ENCODE results near the gene LRRC2. TPM values are rescaled to one million over a fixed set of nuclear protein-coding genes. Genes with fewer than 3 reads are reported as not detected.

Gene LRRC2
- polyA plus RNA-seq, 4 donors: 0.22 to 0.66 (median 0.61) TPM; not detected in 1

GRCh38 chr3:46565607-46566039 is 479 bp downstream of the LRRC2 start:
- H3K27me3 ChIP-seq (ENCODE audit: control insufficient read depth in 3 of 3, insufficient read depth in 3 of 3, low read length in 3 of 3): peaks cover 0 to 9% (median 0%) of the 10 kb centered on the region in 3 donors
- H3K4me1 ChIP-seq (ENCODE audit: control insufficient read depth in 3 of 3, insufficient read depth in 2 of 3, low read depth in 1 of 3, low read length in 2 of 3): no peaks in the 10 kb centered on the region
- H3K36me3 ChIP-seq (ENCODE audit: control insufficient read depth in 3 of 3, insufficient read depth in 2 of 3, low read depth in 1 of 3, low read length in 3 of 3): no peaks in the 10 kb centered on the region
- H3K9me3 ChIP-seq (ENCODE audit: control insufficient read depth in 2 of 2, insufficient read depth in 1 of 2, low read depth in 1 of 2, low read length in 1 of 2): peaks cover 0 to 5% of the 10 kb centered on the region in 2 donors
- H3K4me3 ChIP-seq (ENCODE audit: low read depth in 1 of 3, low read length in 3 of 3): peak overlapping the region; percentile 38 to 56 (median 42)
- WGBS, 3 donors: 11 to 29% (median 12%) methylated on average over 19 to 21 of the region's 21 CpGs
- FAIRE-seq (no peak), DNase-seq (no peak)
- H3K27ac ChIP-seq (ENCODE audit: low read depth in 1 of 3, low read length in 2 of 3): peak overlapping the region in 1 of 3 donors; percentile 22

GRCh38 chr3:46565077-46565476 is 1.0 kb downstream of the LRRC2 start:
- Histone ChIP-seq H3K27ac (ENCODE audit: low read depth in 1 of 3, low read length in 2 of 3) (no peak overlapping the region), H3K4me3 (ENCODE audit: low read depth in 1 of 3, low read length in 3 of 3) (no peak overlapping the region), H3K9me3 (ENCODE audit: control insufficient read depth in 2 of 2, insufficient read depth in 1 of 2, low read depth in 1 of 2, low read length in 1 of 2) (peaks cover 0 to 5% of the 10 kb centered on the region in 2 donors), H3K36me3 (ENCODE audit: control insufficient read depth in 3 of 3, insufficient read depth in 2 of 3, low read depth in 1 of 3, low read length in 3 of 3) (no peaks in the 10 kb centered on the region), H3K27me3 (ENCODE audit: control insufficient read depth in 3 of 3, insufficient read depth in 3 of 3, low read length in 3 of 3) (peaks cover 0 to 9% (median 0%) of the 10 kb centered on the region in 3 donors), H3K4me1 (ENCODE audit: control insufficient read depth in 3 of 3, insufficient read depth in 2 of 3, low read depth in 1 of 3, low read length in 2 of 3) (no peaks in the 10 kb centered on the region)
- WGBS, 3 donors: 79 to 85% (median 81%) methylated on average over 4 of the region's 4 CpGs
- FAIRE-seq (no peak), DNase-seq (no peak)

- Histone ChIP-seq H3K9me3 (ENCODE audit: control insufficient read depth in 2 of 2, insufficient read depth in 1 of 2, low read depth in 1 of 2, low read length in 1 of 2) (peaks cover 0 to 5% of the 10 kb centered on the region in 2 donors), H3K4me1 (ENCODE audit: control insufficient read depth in 3 of 3, insufficient read depth in 2 of 3, low read depth in 1 of 3, low read length in 2 of 3) (no peaks in the 10 kb centered on the region), H3K27ac (ENCODE audit: low read depth in 1 of 3, low read length in 2 of 3) (no peak overlapping the region), H3K27me3 (ENCODE audit: control insufficient read depth in 3 of 3, insufficient read depth in 3 of 3, low read length in 3 of 3) (peaks cover 0 to 9% (median 0%) of the 10 kb centered on the region in 3 donors), H3K4me3 (ENCODE audit: low read depth in 1 of 3, low read length in 3 of 3) (no peak overlapping the region), H3K36me3 (ENCODE audit: control insufficient read depth in 3 of 3, insufficient read depth in 2 of 3, low read depth in 1 of 3, low read length in 3 of 3) (no peaks in the 10 kb centered on the region)
- WGBS, 3 donors: 89 to 96% (median 90%) methylated on average over 4 to 5 of the region's 5 CpGs
- DNase-seq (no peak), FAIRE-seq (no peak)
These were observed 1.7 kb downstream of the LRRC2 start for GRCh38 chr3:46564190-46565021.

DNA sequence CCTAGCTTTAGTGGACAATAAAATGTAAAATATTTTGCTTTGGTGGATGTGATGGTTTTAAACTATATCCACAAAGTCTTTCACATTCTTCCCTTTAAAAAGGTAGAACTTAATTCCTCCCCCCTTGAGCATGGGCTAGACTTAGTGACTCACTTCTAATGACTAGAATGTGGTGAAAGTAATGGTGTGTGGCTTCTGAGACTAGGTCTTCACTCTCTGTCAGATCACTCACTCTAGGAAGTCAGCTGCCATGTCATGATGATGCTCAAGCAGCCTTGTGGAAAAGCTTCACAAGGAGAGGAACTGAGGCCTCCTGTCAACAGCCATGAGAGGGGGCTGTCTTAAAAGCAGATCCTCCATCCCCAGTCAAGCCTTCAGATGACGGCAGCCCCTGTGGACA is 4.2 kb downstream of the LRRC2 start:
- DNase-seq (no peak), FAIRE-seq (no peak)
- Histone ChIP-seq H3K4me1 (ENCODE audit: control insufficient read depth in 3 of 3, insufficient read depth in 2 of 3, low read depth in 1 of 3, low read length in 2 of 3) (peaks cover 0 to 4% (median 2%) of the 10 kb centered on the region in 3 donors), H3K36me3 (ENCODE audit: control insufficient read depth in 3 of 3, insufficient read depth in 2 of 3, low read depth in 1 of 3, low read length in 3 of 3) (no peaks in the 10 kb centered on the region), H3K27me3 (ENCODE audit: control insufficient read depth in 3 of 3, insufficient read depth in 3 of 3, low read length in 3 of 3) (peaks cover 0 to 9% (median 0%) of the 10 kb centered on the region in 3 donors), H3K27ac (ENCODE audit: low read depth in 1 of 3, low read length in 2 of 3) (no peak overlapping the region), H3K4me3 (ENCODE audit: low read depth in 1 of 3, low read length in 3 of 3) (no peak overlapping the region), H3K9me3 (ENCODE audit: control insufficient read depth in 2 of 2, insufficient read depth in 1 of 2, low read depth in 1 of 2, low read length in 1 of 2) (peaks cover 0 to 5% of the 10 kb centered on the region in 2 donors)
- WGBS, 3 donors: 82 to 100% (median 96%) methylated on average over 1 of the region's 1 CpG

GRCh38 chr3:46561511-46561910 is 4.6 kb downstream of the LRRC2 start:
- Histone ChIP-seq H3K4me1 (ENCODE audit: control insufficient read depth in 3 of 3, insufficient read depth in 2 of 3, low read depth in 1 of 3, low read length in 2 of 3) (peaks cover 0 to 4% (median 2%) of the 10 kb centered on the region in 3 donors), H3K27ac (ENCODE audit: low read depth in 1 of 3, low read length in 2 of 3) (no peak overlapping the region), H3K4me3 (ENCODE audit: low read depth in 1 of 3, low read length in 3 of 3) (no peak overlapping the region), H3K27me3 (ENCODE audit: control insufficient read depth in 3 of 3, insufficient read depth in 3 of 3, low read length in 3 of 3) (peaks cover 0 to 9% (median 0%) of the 10 kb centered on the region in 3 donors), H3K9me3 (ENCODE audit: control insufficient read depth in 2 of 2, insufficient read depth in 1 of 2, low read depth in 1 of 2, low read length in 1 of 2) (peaks cover 0 to 5% of the 10 kb centered on the region in 2 donors), H3K36me3 (ENCODE audit: control insufficient read depth in 3 of 3, insufficient read depth in 2 of 3, low read depth in 1 of 3, low read length in 3 of 3) (no peaks in the 10 kb centered on the region)
- 81 to 93% (median 90%) methylated on average over 2 of the region's 2 CpGs for WGBS, 3 donors
- DNase-seq (no peak), FAIRE-seq (no peak)

DNA sequence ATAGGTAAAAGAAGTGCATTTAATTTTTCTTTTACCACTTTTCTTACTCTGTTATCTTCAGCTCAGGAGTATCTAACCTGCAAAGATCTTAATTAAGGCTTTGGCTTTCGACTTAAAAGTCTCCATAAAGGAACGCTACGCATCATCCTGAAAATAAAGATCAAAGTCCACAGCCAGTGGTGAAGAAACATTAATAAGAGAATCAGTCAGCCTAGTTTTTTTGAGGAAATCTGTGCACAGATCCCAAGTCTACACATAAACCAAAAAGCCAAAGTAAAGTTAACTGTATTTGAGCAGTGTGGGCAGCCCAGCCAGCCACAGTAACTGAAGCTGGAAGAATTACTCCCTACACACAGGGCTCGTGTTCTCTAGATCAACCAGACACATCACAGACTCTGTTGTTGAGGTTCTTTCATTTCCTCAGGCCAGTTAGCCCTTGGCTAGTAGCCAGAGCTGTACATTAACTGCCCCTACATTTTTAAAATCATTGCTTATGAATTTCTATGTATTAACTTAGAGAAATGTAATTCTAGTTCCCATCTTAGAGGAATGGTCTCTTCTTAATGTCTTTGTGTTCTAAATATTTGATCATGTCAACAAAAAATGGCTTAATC is 6.9 kb downstream of the LRRC2 start:
- no peaks in the 10 kb centered on the region for H3K36me3 ChIP-seq (ENCODE audit: control insufficient read depth in 3 of 3, insufficient read depth in 2 of 3, low read depth in 1 of 3, low read length in 3 of 3)
- H3K9me3 ChIP-seq (ENCODE audit: control insufficient read depth in 2 of 2, insufficient read depth in 1 of 2, low read depth in 1 of 2, low read length in 1 of 2): peaks cover 0 to 5% of the 10 kb centered on the region in 2 donors
- H3K4me3 ChIP-seq (ENCODE audit: low read depth in 1 of 3, low read length in 3 of 3): no peak overlapping the region
- peaks cover 0 to 4% (median 2%) of the 10 kb centered on the region in 3 donors for H3K4me1 ChIP-seq (ENCODE audit: control insufficient read depth in 3 of 3, insufficient read depth in 2 of 3, low read depth in 1 of 3, low read length in 2 of 3)
- H3K27ac ChIP-seq (ENCODE audit: low read depth in 1 of 3, low read length in 2 of 3): peak overlapping the region in 1 of 3 donors; percentile 86
- 16 to 63% (median 27%) methylated on average over 4 of the region's 4 CpGs for WGBS, 3 donors
- H3K27me3 ChIP-seq (ENCODE audit: control insufficient read depth in 3 of 3, insufficient read depth in 3 of 3, low read length in 3 of 3): no peaks in the 10 kb centered on the region
- no peak for FAIRE-seq
- DNase-seq: peak; percentile 49 to 65

GRCh38 chr3:46558184-46559043 is 7.7 kb downstream of the LRRC2 start:
- WGBS, 3 donors: 12 to 20% (median 13%) methylated on average over 22 of the region's 22 CpGs
- Histone ChIP-seq H3K4me1 (ENCODE audit: control insufficient read depth in 3 of 3, insufficient read depth in 2 of 3, low read depth in 1 of 3, low read length in 2 of 3) (peaks cover 0 to 4% (median 2%) of the 10 kb centered on the region in 3 donors), H3K36me3 (ENCODE audit: control insufficient read depth in 3 of 3, insufficient read depth in 2 of 3, low read depth in 1 of 3, low read length in 3 of 3) (no peaks in the 10 kb centered on the region), H3K27me3 (ENCODE audit: control insufficient read depth in 3 of 3, insufficient read depth in 3 of 3, low read length in 3 of 3) (no peaks in the 10 kb centered on the region), H3K4me3 (ENCODE audit: low read depth in 1 of 3, low read length in 3 of 3) (peak overlapping the region in 2 of 3 donors; percentile 37 to 62), H3K27ac (ENCODE audit: low read depth in 1 of 3, low read length in 2 of 3) (peak overlapping the region; percentile 38 to 86 (median 65)), H3K9me3 (ENCODE audit: control insufficient read depth in 2 of 2, insufficient read depth in 1 of 2, low read depth in 1 of 2, low read length in 1 of 2) (peaks cover 0 to 5% of the 10 kb centered on the region in 2 donors)
- FAIRE-seq (no peak), DNase-seq (peak; percentile 90 to 97)

GRCh38 chr3:46557814-46558183 is 8.3 kb downstream of the LRRC2 start:
- Histone ChIP-seq H3K4me3 (ENCODE audit: low read depth in 1 of 3, low read length in 3 of 3) (no peak overlapping the region), H3K27ac (ENCODE audit: low read depth in 1 of 3, low read length in 2 of 3) (no peak overlapping the region), H3K4me1 (ENCODE audit: control insufficient read depth in 3 of 3, insufficient read depth in 2 of 3, low read depth in 1 of 3, low read length in 2 of 3) (peaks cover 0 to 4% (median 2%) of the 10 kb centered on the region in 3 donors), H3K9me3 (ENCODE audit: control insufficient read depth in 2 of 2, insufficient read depth in 1 of 2, low read depth in 1 of 2, low read length in 1 of 2) (peaks cover 0 to 5% of the 10 kb centered on the region in 2 donors), H3K27me3 (ENCODE audit: control insufficient read depth in 3 of 3, insufficient read depth in 3 of 3, low read length in 3 of 3) (no peaks in the 10 kb centered on the region), H3K36me3 (ENCODE audit: control insufficient read depth in 3 of 3, insufficient read depth in 2 of 3, low read depth in 1 of 3, low read length in 3 of 3) (no peaks in the 10 kb centered on the region)
- 66 to 75% (median 73%) methylated on average over 6 of the region's 6 CpGs for WGBS, 3 donors
- FAIRE-seq (no peak), DNase-seq (no peak)

Measured in small intestine (tissue), 7 donors.